Esophagus muscularis mucosa (tissue), 4 donors: ENCODE measurements around the gene UBASH3B.

ENCODE experiments used
- CTCF ChIP-seq, 3 experiments: fragments of 200-600 bp in 2 of 3; fragments of 450-650 bp in 1 of 3; sonication (generic) in 2 of 3; IDR thresholded peaks; one replicate each; pipeline ENCODE4 v1.5.1; 2017 to 2019; ENCODE audit warnings: antibody characterized with exemption in 3 of 3, mild to moderate bottlenecking in 2 of 3, moderate library complexity in 1 of 3
- EP300 ChIP-seq: sonication (generic); formaldehyde crosslinking; IDR thresholded peaks from one replicate; pipeline ENCODE4 v1.6.1; 2017; ENCODE audit warnings: antibody characterized with exemption
- POLR2A ChIP-seq: fragments of 450-650 bp; IDR thresholded peaks from one replicate; pipeline ENCODE4 v1.6.1; 2017; ENCODE audit warnings: antibody characterized with exemption, moderate library complexity, mild to moderate bottlenecking, low read depth

DNA sequence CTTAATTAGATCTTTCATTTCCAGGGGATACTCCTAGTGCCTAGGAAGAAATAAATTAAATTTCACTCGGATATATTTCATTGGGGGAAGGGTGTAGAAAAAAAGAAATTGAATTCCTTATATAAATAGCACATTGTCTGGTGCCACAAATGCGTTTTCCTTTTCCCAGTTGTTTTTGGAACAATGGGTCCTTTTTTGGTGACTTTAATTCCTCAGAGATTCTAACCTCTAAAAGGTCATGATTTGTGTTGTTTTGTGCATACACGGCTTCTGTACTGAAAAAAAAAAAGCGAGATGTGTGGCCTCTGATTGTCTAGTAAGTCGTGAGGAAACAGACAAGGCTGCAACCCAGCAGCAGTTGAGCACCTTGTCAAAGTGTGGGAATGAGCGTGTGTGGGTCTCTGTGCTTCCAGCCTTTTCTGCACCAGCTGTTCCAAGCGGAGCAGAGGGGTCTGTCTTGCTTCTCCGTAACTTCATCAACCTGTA, 118.3 kb downstream of the UBASH3B start:
- TF ChIP-seq CTCF (IDR thresholded peaks at IDR 0.05) (no peak), POLR2A (no peak), EP300 (no peak)
